Activated naive CD8-positive, alpha-beta T cell treated with anti-CD3 and anti-CD28 coated beads, Interleukin-2, amount 10 ng/mL, durations not matched to agents 7 days and 5 days (primary cell): ENCODE measurements around the gene WDCP. TPM values are rescaled to one million over a fixed set of nuclear protein-coding genes. Genes with fewer than 3 reads are reported as not detected.

ENCODE experiments used
- ATAC-seq: fragments of 150-1000 bp; cut with Tn5 transposase; one replicate; pipeline ENCODE4 v1.10.0; 2021; ENCODE audit warnings: low read depth, moderate library complexity
- POLR2A ChIA-PET: fragments of 350-600 bp; sonication (Branson Sonifier 250); formaldehyde crosslinking; loops from one replicate; lab custom pipeline; 2021; ENCODE audit warnings: antibody characterized with exemption; lab: Charles Lee
- DNase-seq: peaks from one replicate; pipeline ENCODE4 v3.0.0; 2021
- H3K27ac Mint-ChIP-seq: one replicate; pipeline ENCODE4 v1.8.0; 2022; ENCODE audit warnings: mild to moderate bottlenecking, mixed read lengths
- H3K27me3 Mint-ChIP-seq: one replicate; pipeline ENCODE4 v1.8.0; 2022; ENCODE audit warnings: mild to moderate bottlenecking, moderate library complexity, mixed read lengths
- H3K36me3 Mint-ChIP-seq: one replicate; pipeline ENCODE4 v1.8.0; 2021; ENCODE audit warnings: mild to moderate bottlenecking, mixed read lengths
- H3K4me1 Mint-ChIP-seq: one replicate; pipeline ENCODE4 v1.8.0; 2021; ENCODE audit warnings: mixed read lengths
- H3K4me3 Mint-ChIP-seq: one replicate; pipeline ENCODE4 v1.8.0; 2022; ENCODE audit warnings: mild to moderate bottlenecking, moderate library complexity, mixed read lengths
- H3K9me3 Mint-ChIP-seq: one replicate; pipeline ENCODE4 v1.8.0; 2021; ENCODE audit warnings: mixed read lengths
- total RNA-seq, 2 experiments: library from RNA; stranded (reverse); gene quantifications; one replicate each; pipeline ENCODE4 v1.2.3, GENCODE V29; 2021

WDCP gene
- total RNA-seq, 2 experiments from 2014 or later, result 15.6 to 19.4 TPM

- POLR2A ChIA-PET, result no interaction called here
- Mint-ChIP-seq H3K4me3 (no peak overlapping the region), H3K27me3 (no peaks in the 10 kb centered on the region), H3K36me3 (peaks cover 1% of the 10 kb centered on the region), H3K4me1 (no peaks in the 10 kb centered on the region), H3K9me3 (no peaks in the 10 kb centered on the region), H3K27ac (no peak overlapping the region)
- peak; percentile 75 for ATAC-seq
- no peak for DNase-seq
Observed at GRCh38 chr2:23988371-23988770, 58.8 kb downstream of the WDCP start.

Other genes with a start within 250 kb of the WDCP start
- 10 to 100 TPM; 33.2 to 34.6 TPM for gene ATAD2B, start 120.3 kb downstream of the WDCP start, total RNA-seq
- gene UBXN2A, start 106.9 kb downstream of the WDCP start, total RNA-seq, result 10 to 100 TPM; 11.2 to 12.4 TPM
- not detected for gene MFSD2B, start 37.3 kb downstream of the WDCP start, total RNA-seq
- gene FKBP1B, start 2.4 kb upstream of the WDCP start, total RNA-seq, result 1 to 10 TPM; 4.0 to 4.3 TPM
- gene SF3B6, start 28.9 kb upstream of the WDCP start, total RNA-seq, result 10 to 100 TPM; 66.5 to 71.2 TPM
- 1 to 10 TPM; 3.6 to 3.7 TPM for gene TP53I3, start 37.4 kb upstream of the WDCP start, total RNA-seq
- gene PFN4, start 75.9 kb upstream of the WDCP start, total RNA-seq, result not detected
- gene FAM228B, start 76.1 kb upstream of the WDCP start, total RNA-seq, result 10 to 100 TPM; 13.1 to 14.9 TPM
- under 1 TPM in 1 of 2 experiments, not detected in 1; 0.51 TPM for gene FAM228A, start 127.7 kb upstream of the WDCP start, total RNA-seq